Measurements from ENCODE around the gene OSBPL8.

GRCh38 chr12:76308866-76309265, 250.7 kb downstream of the OSBPL8 start:
- no peak for TF ChIP-seq YY1 (IDR thresholded peaks at IDR 0.05; ENCODE audit: insufficient read depth, insufficient read length)
- TF ChIP-seq SUZ12 (IDR thresholded peaks at IDR 0.05; ENCODE audit: extremely low read depth, insufficient read depth, insufficient read length) = no peak
- TF ChIP-seq ZNF274 (IDR thresholded peaks at IDR 0.05; ENCODE audit: low read depth, low read length) = no peak
